Activated CD4-positive, alpha-beta memory T cell treated with anti-CD3 and anti-CD28 coated beads, Interleukin-2, amount 10 ng/mL, durations not matched to agents 7 days and 5 days (primary cell): Measurements from ENCODE around the gene SELENOF. TPM values are rescaled to one million over a fixed set of nuclear protein-coding genes. Genes with fewer than 3 reads are reported as not detected.
"Not testable (repeated sequence)": the region's sequence is repeated elsewhere in the genome, so short reads cannot be mapped to it uniquely, and the experiment has no call there.

Experiments
- CTCF ChIA-PET: fragments of 350-600 bp; sonication (Branson Sonifier 250); formaldehyde crosslinking; loops from one replicate; lab custom pipeline; 2021; ENCODE audit warnings: antibody characterized with exemption, inconsistent platforms; lab: Charles Lee
- POLR2A ChIA-PET: fragments of 350-600 bp; sonication (Branson Sonifier 250); formaldehyde crosslinking; loops from one replicate; lab custom pipeline; 2021; ENCODE audit warnings: antibody characterized with exemption; lab: Charles Lee
- DNase-seq: peaks from one replicate; pipeline ENCODE4 v3.0.0-alpha.2; 2020
- H3K27ac Mint-ChIP-seq: one replicate; pipeline ENCODE4 v1.8.0; 2021; ENCODE audit warnings: mild to moderate bottlenecking, mixed read lengths
- H3K27me3 Mint-ChIP-seq: one replicate; pipeline ENCODE4 v1.8.0; 2021; ENCODE audit warnings: mixed read lengths
- H3K36me3 Mint-ChIP-seq: one replicate; pipeline ENCODE4 v1.8.0; 2021; ENCODE audit warnings: low read depth, mixed read lengths
- H3K4me1 Mint-ChIP-seq: one replicate; pipeline ENCODE4 v1.8.0; 2021; ENCODE audit warnings: mixed read lengths
- H3K4me3 Mint-ChIP-seq: one replicate; pipeline ENCODE4 v1.8.0; 2021; ENCODE audit warnings: mild to moderate bottlenecking, mixed read lengths
- H3K9me3 Mint-ChIP-seq: one replicate; pipeline ENCODE4 v1.8.0; 2021; ENCODE audit warnings: mixed read lengths
- total RNA-seq, 2 experiments: library from RNA; stranded (reverse); gene quantifications; one replicate each; pipeline ENCODE4 v1.2.3, GENCODE V29; 2021

Gene SELENOF
- total RNA-seq, 2 experiments from 2014 or later: 178 to 180 TPM

- H3K4me3 Mint-ChIP-seq, H3K36me3 Mint-ChIP-seq, POLR2A ChIA-PET, H3K4me1 Mint-ChIP-seq, H3K9me3 Mint-ChIP-seq, DNase-seq, H3K27ac Mint-ChIP-seq, CTCF ChIA-PET: not testable (repeated sequence)
- peaks cover 15% of the 10 kb centered on the region for H3K27me3 Mint-ChIP-seq
These were observed 94.0 kb downstream of the SELENOF start for GRCh38 chr1:86819970-86820369.

- not testable (repeated sequence) for H3K4me3 Mint-ChIP-seq
- POLR2A ChIA-PET: interaction anchor here (0.9 kb wide), 1 partner anchor 65 kb away, joined by 3 read pairs; no protein-coding TSS in a partner anchor
These were observed 96.6 kb downstream of the SELENOF start for GRCh38 chr1:86817246-86817826.

GRCh38 chr1:86814118-86814517, 99.8 kb downstream of the SELENOF start:
- POLR2A ChIA-PET, CTCF ChIA-PET, H3K9me3 Mint-ChIP-seq, H3K36me3 Mint-ChIP-seq, H3K4me1 Mint-ChIP-seq, H3K27me3 Mint-ChIP-seq, H3K27ac Mint-ChIP-seq, H3K4me3 Mint-ChIP-seq, DNase-seq: not testable (repeated sequence)

More at GRCh38 chr1:86817246-86817826, 96.6 kb downstream of the SELENOF start:
- DNase-seq, H3K4me1 Mint-ChIP-seq, CTCF ChIA-PET, H3K27ac Mint-ChIP-seq, H3K9me3 Mint-ChIP-seq, H3K36me3 Mint-ChIP-seq: not testable (repeated sequence)
- peaks cover 10% of the 10 kb centered on the region for H3K27me3 Mint-ChIP-seq

Other genes starting within 250 kb of the SELENOF start
- 10 to 100 TPM; 79.6 to 82.8 TPM for gene SH3GLB1, start 209.6 kb downstream of the SELENOF start, total RNA-seq
- gene HS2ST1, start 509 bp upstream of the SELENOF start, total RNA-seq: 10 to 100 TPM; 16.9 to 20.4 TPM